SHP77 (cell line): ENCODE measurements around the gene VMP1.
"Not testable (repeated sequence)": the region's sequence is repeated elsewhere in the genome, so short reads cannot be mapped to it uniquely, and the experiment has no call there.

Source experiments
- DNase-seq, 2 experiments: peaks; one replicate each; lab custom pipeline; 2025; lab: John Stamatoyannopoulos, UW

The VMP1 gene

GRCh38 chr17:59863616-59864015 is 156.2 kb downstream of the VMP1 start:
- DNase-seq: no peak

- no peak for DNase-seq
Measured at GRCh38 chr17:59869941-59870218, 162.4 kb downstream of the VMP1 start.

DNA sequence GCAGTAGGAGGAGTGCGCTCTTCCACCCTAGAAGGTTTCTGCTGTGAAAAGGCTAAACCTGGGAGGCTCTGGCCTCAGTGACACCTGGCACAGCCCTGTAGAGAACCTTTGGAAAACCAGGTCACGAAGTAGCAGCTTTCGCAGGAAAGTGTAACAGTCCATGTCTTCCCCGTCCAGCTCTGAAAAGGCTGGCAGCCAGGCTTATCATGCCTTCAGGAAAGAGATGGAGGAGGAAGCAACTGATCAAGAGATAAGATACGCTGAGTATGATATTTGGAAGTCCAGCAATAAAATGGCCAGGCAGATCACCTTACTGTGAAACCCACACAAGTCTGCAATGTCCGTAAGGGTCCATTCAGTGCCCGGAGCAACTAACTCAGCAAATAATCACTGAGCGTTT is 163.0 kb downstream of the VMP1 start:
- no peak for DNase-seq

DNA sequence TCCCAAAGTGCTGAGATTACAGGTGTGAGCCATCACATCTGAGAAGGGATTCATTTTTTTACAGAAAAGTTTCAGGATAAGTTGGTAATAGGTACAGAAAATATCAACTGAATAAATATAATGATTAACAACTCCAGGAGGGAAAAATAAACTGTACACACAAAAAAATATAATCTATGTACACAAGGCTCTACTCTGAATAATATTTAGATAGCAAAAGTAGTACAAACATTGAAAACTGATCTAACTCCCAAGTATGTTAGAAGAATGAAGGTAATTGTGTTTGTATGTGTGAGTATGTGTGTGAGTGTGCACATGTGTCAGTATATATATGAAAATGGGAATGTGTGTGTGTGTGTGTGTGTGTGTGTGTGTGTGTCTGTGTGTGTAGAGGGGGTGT is 164.9 kb downstream of the VMP1 start:
- no peak for DNase-seq

DNA sequence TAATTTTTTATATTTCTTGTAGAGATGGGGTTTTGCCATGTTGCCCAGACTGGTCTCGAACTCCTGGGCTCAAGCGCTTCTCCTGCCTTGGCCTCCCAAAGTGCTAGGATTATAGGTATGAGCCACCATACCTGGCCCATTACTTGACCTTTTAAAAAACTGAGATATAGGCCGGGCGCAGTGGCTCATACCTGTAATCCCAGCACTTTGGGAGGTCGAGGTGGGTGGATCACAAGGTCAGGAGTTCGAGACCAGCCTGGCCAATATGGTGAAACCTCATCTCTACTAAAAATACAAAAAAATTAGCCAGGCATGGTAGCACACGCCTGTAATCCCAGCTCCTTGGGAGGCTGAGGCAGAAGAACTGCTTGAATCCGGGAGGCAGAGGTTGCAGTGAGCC is 166.0 kb downstream of the VMP1 start:
- not testable (repeated sequence) for DNase-seq

DNA sequence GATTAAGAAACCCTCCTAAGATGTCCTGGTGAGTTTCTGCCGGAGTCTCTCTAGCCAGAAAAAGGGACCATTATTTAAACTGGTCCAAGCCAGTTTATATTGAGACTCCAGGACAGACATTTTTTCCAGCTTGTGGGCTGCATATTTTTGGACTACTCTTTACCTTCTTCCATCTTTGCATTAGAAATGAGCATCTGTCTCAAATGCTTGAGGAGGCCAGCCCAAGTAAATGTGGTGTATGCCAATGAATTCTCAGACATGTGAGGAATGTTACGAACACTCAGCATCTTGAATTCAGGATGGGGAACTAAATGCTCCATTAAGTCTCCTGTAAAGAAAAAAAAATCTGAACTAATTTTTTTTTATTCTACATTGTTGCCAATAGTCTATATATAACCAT is 166.9 kb downstream of the VMP1 start:
- DNase-seq: no peak

DNA sequence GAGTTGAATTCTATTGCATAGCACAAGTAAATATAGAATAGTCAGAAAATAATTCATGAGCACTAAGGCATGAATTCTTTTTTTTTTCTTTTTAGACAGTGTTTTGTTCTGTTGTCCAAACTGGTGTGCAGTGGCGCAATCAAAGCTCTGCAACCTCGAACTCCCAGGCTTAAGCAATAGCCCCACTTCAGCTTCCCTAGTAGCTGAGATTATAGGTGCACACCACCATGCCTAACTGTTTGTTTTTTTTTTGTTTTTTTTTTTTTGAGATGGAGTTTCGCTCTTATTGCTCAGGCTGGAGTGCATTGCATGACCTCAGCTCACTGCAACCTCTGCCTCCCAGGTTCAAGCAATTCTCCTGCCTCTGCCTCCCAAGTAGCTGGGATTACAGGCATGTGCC is 168.7 kb downstream of the VMP1 start:
- DNase-seq: no peak

GRCh38 chr17:59877965-59878364 is 170.5 kb downstream of the VMP1 start:
- no peak for DNase-seq

GRCh38 chr17:59878624-59879023 is 171.2 kb downstream of the VMP1 start:
- no peak for DNase-seq

DNA sequence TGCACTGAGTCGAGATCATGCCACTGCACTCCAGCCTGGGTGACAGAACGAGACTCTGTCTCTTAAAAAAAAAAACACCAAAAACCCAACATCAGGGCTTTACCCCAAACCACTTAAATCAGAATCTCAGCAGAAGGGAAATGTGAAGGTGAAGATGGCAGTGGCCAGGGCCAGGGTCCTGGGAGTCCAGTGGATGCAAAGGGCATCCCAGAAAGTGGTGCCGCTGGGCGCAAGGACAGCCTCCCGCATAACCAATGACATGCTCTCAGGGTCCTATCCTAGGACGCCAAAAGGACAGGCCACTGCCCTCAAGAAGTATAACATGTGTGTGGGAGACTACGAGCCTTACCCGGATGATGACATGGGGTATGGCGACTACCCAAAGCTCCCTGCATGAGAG is 177.4 kb downstream of the VMP1 start:
- no peak for DNase-seq

- no peak for DNase-seq
Measured at GRCh38 chr17:59888145-59888750, 180.8 kb downstream of the VMP1 start.

DNA sequence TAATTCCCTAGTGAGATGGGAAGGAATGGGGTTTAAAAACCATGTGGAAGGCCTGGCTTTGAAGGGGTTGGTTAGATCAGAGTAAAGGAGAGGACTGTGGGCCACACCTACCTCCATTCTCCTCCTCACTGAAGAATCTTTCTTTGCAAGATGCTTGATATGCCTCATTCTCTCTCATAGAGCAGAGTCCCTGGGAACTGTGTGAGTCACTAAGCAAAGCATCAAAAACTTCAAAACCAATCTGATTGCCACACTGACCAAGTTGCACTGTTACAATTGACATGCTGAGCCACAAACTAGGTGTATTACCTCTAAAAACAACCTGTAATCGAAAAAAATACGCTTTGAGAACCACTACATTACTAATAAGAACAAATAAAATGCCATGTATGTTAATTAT is 183.3 kb downstream of the VMP1 start:
- no peak for DNase-seq
